SU-DHL-6 (cell line): ENCODE measurements around the gene MYLK.

Experiments
- H2AFZ ChIP-seq: fragments of 200-600 bp; sonication (generic); 2 replicates; pipeline ENCODE4 v1.6.1; 2014; ENCODE audit warnings: low read depth, mild to moderate bottlenecking, moderate library complexity, mixed read lengths, antibody characterized with exemption, low read length; ENCODE audit not compliant: severe bottlenecking
- H3F3A ChIP-seq: fragments of 200-600 bp; shearing (Covaris generic); 2 replicates; pipeline ENCODE4 v1.6.0; 2016; ENCODE audit warnings: antibody characterized with exemption, mild to moderate bottlenecking; ENCODE audit not compliant: insufficient read depth
- H3K27ac ChIP-seq: fragments of 200-600 bp; sonication (generic); 2 replicates; pipeline ENCODE4 v1.5.1; 2016; ENCODE audit warnings: low read depth, mild to moderate bottlenecking, low read length, moderate library complexity, mixed read lengths
- H3K27me3 ChIP-seq: fragments of 200-600 bp; sonication (generic), shearing (Covaris generic); 2 replicates; pipeline ENCODE4 v1.6.0; 2014; ENCODE audit warnings: mild to moderate bottlenecking, low read length
- H3K36me3 ChIP-seq: fragments of 200-600 bp; sonication (generic); 2 replicates; pipeline ENCODE4 v1.6.1; 2014; ENCODE audit warnings: mild to moderate bottlenecking, low read length, mixed read lengths
- H3K4me2 ChIP-seq: fragments of 300-600, 200-600 bp; shearing (Covaris generic), sonication (generic); 2 replicates; pipeline ENCODE4 v1.6.0; 2014; ENCODE audit warnings: low read length, low read depth, mild to moderate bottlenecking; ENCODE audit not compliant: poor library complexity, severe bottlenecking
- H3K4me3 ChIP-seq: fragments of 200-600 bp; sonication (generic); 2 replicates; pipeline ENCODE4 v1.5.1; 2014; ENCODE audit warnings: antibody characterized with exemption, low read length, mild to moderate bottlenecking, mixed read lengths; ENCODE audit not compliant: insufficient read depth, poor library complexity, severe bottlenecking
- H3K79me2 ChIP-seq: fragments of 200-600 bp; sonication (generic); 2 replicates; pipeline ENCODE4 v1.6.1; 2014; ENCODE audit warnings: mild to moderate bottlenecking, low read length, moderate library complexity; ENCODE audit not compliant: insufficient read depth
- H3K9ac ChIP-seq: fragments of 200-600 bp; sonication (generic); 2 replicates; pipeline ENCODE4 v1.7.0; 2014; ENCODE audit warnings: mild to moderate bottlenecking, low read length
- H3K9me2 ChIP-seq: fragments of 200-600 bp; sonication (generic); replicated peaks from 2 replicates; pipeline ENCODE4 v1.6.1; 2014; ENCODE audit warnings: low read length; ENCODE audit not compliant: insufficient read depth
- H3K9me3 ChIP-seq: fragments of 200-600 bp; sonication (generic); 2 replicates; pipeline ENCODE4 v1.6.1; 2014; ENCODE audit warnings: low read length, mixed read lengths; ENCODE audit not compliant: insufficient read depth
- H4K20me1 ChIP-seq: fragments of 200-600 bp; sonication (generic); 2 replicates; pipeline ENCODE4 v1.6.1; 2014; ENCODE audit warnings: low read depth, mild to moderate bottlenecking, antibody characterized with exemption, low read length, moderate library complexity, mixed read lengths
- EZH2phosphoT487 ChIP-seq: fragments of 200-600 bp; sonication (generic), shearing (Covaris generic); conservative IDR thresholded peaks from 2 replicates; pipeline ENCODE4 v1.6.1; 2018; ENCODE audit warnings: mild to moderate bottlenecking, antibody characterized with exemption, low read length, moderate library complexity, mixed read lengths
- TF ChIP-seq, protein P1 (sequence below): fragments of 200-600 bp; sonication (generic); IDR thresholded peaks from one replicate; pipeline ENCODE4 v1.5.1; 2017; ENCODE audit warnings: antibody characterized with exemption, mild to moderate bottlenecking, low read length, moderate library complexity; ENCODE audit not compliant: insufficient read depth, poor library complexity, severe bottlenecking

The MYLK gene

DNA sequence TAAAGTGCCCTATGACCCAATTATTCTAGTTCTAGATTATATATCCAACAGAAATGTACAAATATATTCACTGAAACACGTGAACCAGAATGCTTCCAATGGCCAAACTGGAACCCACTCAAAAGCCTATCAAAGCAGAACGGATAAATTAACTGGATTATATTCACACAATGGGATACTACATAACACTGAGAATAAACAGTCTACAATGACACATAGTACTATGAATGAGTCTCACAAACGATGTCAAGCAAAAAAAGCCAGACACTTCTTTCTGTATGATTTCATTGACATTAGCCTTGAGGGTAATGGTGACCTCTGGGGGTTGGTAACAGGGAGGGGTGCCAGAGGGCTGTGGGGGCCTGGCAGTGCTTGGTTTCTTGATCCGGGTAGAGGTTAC, 248.4 kb downstream of the MYLK start:
- Histone ChIP-seq H3K9ac (no peak overlapping the region), H2AFZ (no peak overlapping the region), H3K4me3 (no peak overlapping the region), H3K9me2 (no peaks in the 10 kb centered on the region), H3K27me3 (no peaks in the 10 kb centered on the region), H3K27ac (no peak overlapping the region), H3K9me3 (no peaks in the 10 kb centered on the region), H3K36me3 (no peaks in the 10 kb centered on the region), H3K79me2 (no peaks in the 10 kb centered on the region), H4K20me1 (no peaks in the 10 kb centered on the region), H3K4me2 (no peak overlapping the region), H3F3A (no peaks in the 10 kb centered on the region)
- TF ChIP-seq EZH2phosphoT487: no peak
- TF ChIP-seq, protein P1, sequence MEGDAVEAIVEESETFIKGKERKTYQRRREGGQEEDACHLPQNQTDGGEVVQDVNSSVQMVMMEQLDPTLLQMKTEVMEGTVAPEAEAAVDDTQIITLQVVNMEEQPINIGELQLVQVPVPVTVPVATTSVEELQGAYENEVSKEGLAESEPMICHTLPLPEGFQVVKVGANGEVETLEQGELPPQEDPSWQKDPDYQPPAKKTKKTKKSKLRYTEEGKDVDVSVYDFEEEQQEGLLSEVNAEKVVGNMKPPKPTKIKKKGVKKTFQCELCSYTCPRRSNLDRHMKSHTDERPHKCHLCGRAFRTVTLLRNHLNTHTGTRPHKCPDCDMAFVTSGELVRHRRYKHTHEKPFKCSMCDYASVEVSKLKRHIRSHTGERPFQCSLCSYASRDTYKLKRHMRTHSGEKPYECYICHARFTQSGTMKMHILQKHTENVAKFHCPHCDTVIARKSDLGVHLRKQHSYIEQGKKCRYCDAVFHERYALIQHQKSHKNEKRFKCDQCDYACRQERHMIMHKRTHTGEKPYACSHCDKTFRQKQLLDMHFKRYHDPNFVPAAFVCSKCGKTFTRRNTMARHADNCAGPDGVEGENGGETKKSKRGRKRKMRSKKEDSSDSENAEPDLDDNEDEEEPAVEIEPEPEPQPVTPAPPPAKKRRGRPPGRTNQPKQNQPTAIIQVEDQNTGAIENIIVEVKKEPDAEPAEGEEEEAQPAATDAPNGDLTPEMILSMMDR: no peak

DNA sequence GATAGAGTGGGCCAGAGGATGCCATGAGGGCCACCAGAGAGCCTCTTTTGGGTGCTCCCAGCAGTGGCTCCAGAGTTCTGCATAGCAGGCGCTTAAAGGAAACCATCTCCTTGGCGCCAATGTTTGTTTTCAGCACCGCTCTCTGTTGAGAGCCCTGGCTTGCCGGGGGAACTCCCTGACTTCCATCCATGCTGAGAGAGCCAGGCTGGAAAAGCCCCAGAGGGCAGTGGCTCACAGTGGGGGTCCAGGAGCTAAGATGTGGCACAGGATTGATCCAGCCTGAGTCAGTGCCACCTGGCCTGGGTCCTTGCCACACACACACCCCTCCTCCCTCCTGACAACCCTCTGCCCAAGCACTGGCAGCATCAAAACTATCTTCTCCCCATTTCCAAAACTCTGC, 248.9 kb downstream of the MYLK start:
- Histone ChIP-seq H3F3A (no peaks in the 10 kb centered on the region), H3K27me3 (no peaks in the 10 kb centered on the region), H3K27ac (no peak overlapping the region), H3K9me3 (no peaks in the 10 kb centered on the region), H4K20me1 (no peaks in the 10 kb centered on the region), H3K4me2 (no peak overlapping the region), H2AFZ (no peak overlapping the region), H3K9me2 (no peaks in the 10 kb centered on the region), H3K4me3 (no peak overlapping the region), H3K79me2 (no peaks in the 10 kb centered on the region), H3K9ac (no peak overlapping the region), H3K36me3 (no peaks in the 10 kb centered on the region)
- no peak for TF ChIP-seq EZH2phosphoT487
- TF ChIP-seq, protein P1: no peak

DNA sequence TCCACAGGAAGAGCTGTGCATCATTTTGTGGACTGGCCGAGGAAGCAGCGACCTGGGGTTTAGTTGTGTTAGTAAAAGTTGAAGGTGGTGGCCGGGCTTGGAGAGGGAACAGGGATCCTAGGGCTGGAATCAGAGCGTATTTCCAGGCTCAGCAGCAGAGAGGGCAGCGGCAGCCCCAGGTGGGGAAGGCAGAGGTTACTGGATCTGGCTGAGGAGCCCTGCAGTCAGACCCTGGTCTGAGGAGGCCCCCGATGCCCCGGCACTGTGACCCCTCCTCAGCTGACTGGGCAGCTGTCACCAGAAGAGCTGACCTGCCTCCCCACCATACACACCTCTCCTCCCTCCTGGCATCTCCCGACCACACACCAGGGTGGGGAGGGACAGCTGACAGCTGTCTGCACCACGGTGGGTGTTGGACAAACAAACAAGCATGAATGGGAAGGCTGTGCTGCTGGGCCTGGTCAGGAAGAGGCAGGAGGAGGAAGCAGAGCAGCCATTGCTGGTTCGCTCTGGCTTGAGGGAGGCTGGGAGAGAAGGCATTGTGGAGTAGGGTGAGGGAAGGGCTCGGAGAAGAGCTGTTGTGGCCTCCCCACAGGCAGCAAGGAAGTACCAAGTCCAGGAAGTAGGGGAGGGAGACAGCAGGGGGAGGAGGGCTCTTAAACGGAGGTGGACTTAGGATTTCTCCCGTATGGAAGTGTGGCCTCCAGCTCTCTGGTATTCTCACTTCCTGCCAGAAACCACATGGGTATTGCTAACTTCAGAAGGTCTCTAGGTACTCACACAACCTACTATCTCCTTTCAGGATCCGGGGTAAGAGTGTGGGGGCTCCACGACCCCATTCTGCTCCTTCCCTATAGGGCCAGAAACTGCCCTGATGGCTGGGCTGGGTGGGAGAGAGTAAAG, 249.7 kb downstream of the MYLK start:
- H4K20me1 ChIP-seq: no peaks in the 10 kb centered on the region
- no peaks in the 10 kb centered on the region for H3K36me3 ChIP-seq
- H3K9me2 ChIP-seq: no peaks in the 10 kb centered on the region
- H3F3A ChIP-seq: no peaks in the 10 kb centered on the region
- TF ChIP-seq EZH2phosphoT487: no peak
- TF ChIP-seq, protein P1: no peak
- no peaks in the 10 kb centered on the region for H3K9me3 ChIP-seq
- H3K27me3 ChIP-seq: no peaks in the 10 kb centered on the region
- no peak overlapping the region for H3K9ac ChIP-seq
- no peak overlapping the region for H3K4me3 ChIP-seq
- H3K4me2 ChIP-seq: no peak overlapping the region
- no peak overlapping the region for H2AFZ ChIP-seq
- no peaks in the 10 kb centered on the region for H3K79me2 ChIP-seq
- no peak overlapping the region for H3K27ac ChIP-seq
